ENCODE measurements around the gene ESYT1. TPM values are rescaled to one million over a fixed set of nuclear protein-coding genes. Genes with fewer than 3 reads are reported as not detected.

The ESYT1 gene
- total and polyA plus RNA-seq, 2 experiments from 2014 or later = 40.0 to 52.3 TPM

GRCh38 chr12:56161690-56162351 lies 33.8 kb downstream of the ESYT1 start:
- Histone ChIP-seq H3K9me3 (ENCODE audit: low read depth) (no peaks in the 10 kb centered on the region), H4K20me1 (ENCODE audit: insufficient read depth, poor library complexity, severe bottlenecking) (peaks cover 29% of the 10 kb centered on the region), H3K79me2 (peaks cover 32% of the 10 kb centered on the region), H3K4me2 (no peak overlapping the region), H3K27me3 (no peaks in the 10 kb centered on the region), H3K4me3 (no peak overlapping the region), H2AFZ (no peak overlapping the region), H3K27ac (peak overlapping the region; percentile 23), H3K9me2 (replicated peaks; ENCODE audit: insufficient read depth) (no peaks in the 10 kb centered on the region), H3K36me3 (replicated peaks; ENCODE audit: insufficient read depth, low read depth) (no peaks in the 10 kb centered on the region), H3K4me1 (ENCODE audit: insufficient read depth) (peaks cover 27% of the 10 kb centered on the region)
- TF ChIP-seq EZH2 (IDR thresholded peaks at IDR 0.05; ENCODE audit: borderline replicate concordance) = no peak
- WGBS (ENCODE audit: low lambda C conversion rate, missing lambda C conversion rate) = 92% methylated on average over 10 of the region's 10 CpGs
- DNase-seq (ENCODE audit: low spot score) = no peak

- Histone ChIP-seq H3K36me3 (replicated peaks; ENCODE audit: insufficient read depth, low read depth) (no peaks in the 10 kb centered on the region), H2AFZ (no peak overlapping the region), H3K4me1 (ENCODE audit: insufficient read depth) (peaks cover 22% of the 10 kb centered on the region), H3K79me2 (peaks cover 32% of the 10 kb centered on the region), H4K20me1 (ENCODE audit: insufficient read depth, poor library complexity, severe bottlenecking) (peaks cover 29% of the 10 kb centered on the region), H3K27me3 (no peaks in the 10 kb centered on the region), H3K9me3 (ENCODE audit: low read depth) (no peaks in the 10 kb centered on the region), H3K4me2 (no peak overlapping the region), H3K27ac (no peak overlapping the region), H3K9me2 (replicated peaks; ENCODE audit: insufficient read depth) (no peaks in the 10 kb centered on the region), H3K4me3 (no peak overlapping the region)
- TF ChIP-seq CTCF (IDR thresholded peaks at IDR 0.05; ENCODE audit: poor library complexity) (no peak), EZH2phosphoT487 (IDR thresholded peaks at IDR 0.05; ENCODE audit: low read depth, severe bottlenecking, unreplicated experiment) (no peak)
- WGBS (ENCODE audit: low lambda C conversion rate, missing lambda C conversion rate) = 78% methylated on average over 11 of the region's 11 CpGs
- DNase-seq (ENCODE audit: low spot score) = no peak
These were observed 34.6 kb downstream of the ESYT1 start for GRCh38 chr12:56162468-56163290.

- H3K9me2 ChIP-seq (replicated peaks; ENCODE audit: insufficient read depth) = no peaks in the 10 kb centered on the region
- H3K9me3 ChIP-seq (ENCODE audit: low read depth) = no peaks in the 10 kb centered on the region
- peaks cover 27% of the 10 kb centered on the region for H3K79me2 ChIP-seq
- peaks cover 29% of the 10 kb centered on the region for H4K20me1 ChIP-seq (ENCODE audit: insufficient read depth, poor library complexity, severe bottlenecking)
- TF ChIP-seq EZH2phosphoT487 (IDR thresholded peaks at IDR 0.05; ENCODE audit: low read depth, severe bottlenecking, unreplicated experiment) (no peak), EZH2 (IDR thresholded peaks at IDR 0.05; ENCODE audit: borderline replicate concordance) (no peak), CTCF (IDR thresholded peaks at IDR 0.05; ENCODE audit: poor library complexity) (no peak)
- peaks cover 22% of the 10 kb centered on the region for H3K4me1 ChIP-seq (ENCODE audit: insufficient read depth)
- WGBS (ENCODE audit: low lambda C conversion rate, missing lambda C conversion rate) = 86% methylated on average over 11 of the region's 11 CpGs
- no peak for DNase-seq (ENCODE audit: low spot score)
- H2AFZ ChIP-seq = no peak overlapping the region
- no peaks in the 10 kb centered on the region for H3K36me3 ChIP-seq (replicated peaks; ENCODE audit: insufficient read depth, low read depth)
- H3K4me2 ChIP-seq = no peak overlapping the region
- no peaks in the 10 kb centered on the region for H3K27me3 ChIP-seq
- no peak overlapping the region for H3K4me3 ChIP-seq
- no peak overlapping the region for H3K27ac ChIP-seq
These were observed 35.7 kb downstream of the ESYT1 start for GRCh38 chr12:56163533-56164344.
